ENCODE data around the gene COX7A1. TPM values are rescaled to one million over a fixed set of nuclear protein-coding genes. Genes with fewer than 3 reads are reported as not detected.
"Not testable (repeated sequence)": the region's sequence is repeated elsewhere in the genome, so short reads cannot be mapped to it uniquely, and the experiment has no call there.

COX7A1 gene
- polyA plus RNA-seq, result 10 to 100 TPM in 2 of 4 donors, 1 to 10 TPM in 2; 1.3 to 26.2 (median 9.9) TPM
- long read RNA-seq, donor 1, transcript COX7A1-201 (4 exons, 762 nt), result major isoform, 29 of 31 reads
- long read RNA-seq, donor 1, partial matches to known transcripts, result 0 of 31 reads
- long read RNA-seq, donor 1, other reads (novel, unspliced or antisense), result 0 of 31 reads
- long read RNA-seq, donor 2, partial matches to known transcripts, result 0 of 5 reads
- long read RNA-seq, donor 2, other reads (novel, unspliced or antisense), result 0 of 5 reads
- long read RNA-seq, donor 3, transcript COX7A1-201 (4 exons, 762 nt), result major isoform, 11 of 11 reads
- long read RNA-seq, donor 3, partial matches to known transcripts, result 0 of 11 reads
- long read RNA-seq, donor 3, other reads (novel, unspliced or antisense), result 0 of 11 reads
- long read RNA-seq, donor 4, partial matches to known transcripts, result 0 of 1 reads
- long read RNA-seq, donor 4, other reads (novel, unspliced or antisense), result 0 of 1 reads
- long read RNA-seq, donor 5, transcript COX7A1-201 (4 exons, 762 nt), result major isoform, 6 of 6 reads
- long read RNA-seq, donor 5, partial matches to known transcripts, result 0 of 6 reads
- long read RNA-seq, donor 5, other reads (novel, unspliced or antisense), result 0 of 6 reads
- long read RNA-seq, donor 6, transcript COX7A1-201 (4 exons, 762 nt), result major isoform, 5 of 5 reads
- long read RNA-seq, donor 6, partial matches to known transcripts, result 0 of 5 reads
- long read RNA-seq, donor 6, other reads (novel, unspliced or antisense), result 0 of 5 reads
- long read RNA-seq, donor 7, transcript COX7A1-203 (3 exons, 464 nt), result minor isoform, 5 of 696 reads
- long read RNA-seq, donor 7, transcript COX7A1-201 (4 exons, 762 nt), result major isoform, 647 of 696 reads
- long read RNA-seq, donor 7, partial matches to known transcripts, result 42 of 696 reads
- long read RNA-seq, donor 7, other reads (novel, unspliced or antisense), result 0 of 696 reads
- long read RNA-seq, donor 8, transcript COX7A1-201 (4 exons, 762 nt), result major isoform, 19 of 23 reads
- long read RNA-seq, donor 8, partial matches to known transcripts, result 0 of 23 reads
- long read RNA-seq, donor 8, other reads (novel, unspliced or antisense), result 0 of 23 reads
- long read RNA-seq, donor 9, partial matches to known transcripts, result 0 of 2 reads
- long read RNA-seq, donor 9, other reads (novel, unspliced or antisense), result 0 of 2 reads
- long read RNA-seq, donor 10, transcript COX7A1-201 (4 exons, 762 nt), result major isoform, 29 of 30 reads
- long read RNA-seq, donor 10, partial matches to known transcripts, result 0 of 30 reads
- long read RNA-seq, donor 10, other reads (novel, unspliced or antisense), result 0 of 30 reads

GRCh38 chr19:36152352-36153091 is at the start of gene COX7A1:
COX7A1 (minus strand) TSS chr19:36152447; CDS start chr19:36152407, 40 bp downstream.
- WGBS, 3 donors, result 56 to 83% (median 81%) methylated on average over 37 to 40 of the region's 40 CpGs
- H3K4me1 ChIP-seq (ENCODE audit: control insufficient read depth in 3 of 3, insufficient read depth in 2 of 3, low read depth in 1 of 3, low read length in 2 of 3), result no peaks in the 10 kb centered on the region
- H3K9me3 ChIP-seq (ENCODE audit: control insufficient read depth in 2 of 2, insufficient read depth in 1 of 2, low read depth in 1 of 2, low read length in 1 of 2), result no peaks in the 10 kb centered on the region
- H3K36me3 ChIP-seq (ENCODE audit: control insufficient read depth in 3 of 3, insufficient read depth in 2 of 3, low read depth in 1 of 3, low read length in 3 of 3), result peaks cover 8 to 59% (median 12%) of the 10 kb centered on the region in 3 donors
- H3K27me3 ChIP-seq (ENCODE audit: control insufficient read depth in 3 of 3, insufficient read depth in 3 of 3, low read length in 3 of 3), result no peaks in the 10 kb centered on the region
- H3K27ac ChIP-seq (ENCODE audit: low read depth in 1 of 3, low read length in 2 of 3), result peak within 1 kb of the TSS; percentile 68 to 78 (median 76)
- no peak for FAIRE-seq
- H3K4me3 ChIP-seq (ENCODE audit: low read depth in 1 of 3, low read length in 3 of 3), result peak within 1 kb of the TSS in 2 of 3 donors; percentile 19 to 48
- DNase-seq, result no peak

- H3K4me1 ChIP-seq (ENCODE audit: control insufficient read depth in 3 of 3, insufficient read depth in 2 of 3, low read depth in 1 of 3, low read length in 2 of 3), result no peaks in the 10 kb centered on the region
- H3K27ac ChIP-seq (ENCODE audit: low read depth in 1 of 3, low read length in 2 of 3), result no peak overlapping the region
- no peaks in the 10 kb centered on the region for H3K27me3 ChIP-seq (ENCODE audit: control insufficient read depth in 3 of 3, insufficient read depth in 3 of 3, low read length in 3 of 3)
- DNase-seq (no peak), FAIRE-seq (no peak)
- 94 to 96% (median 96%) methylated on average over 6 of the region's 6 CpGs for WGBS, 3 donors
- no peaks in the 10 kb centered on the region for H3K9me3 ChIP-seq (ENCODE audit: control insufficient read depth in 2 of 2, insufficient read depth in 1 of 2, low read depth in 1 of 2, low read length in 1 of 2)
- peaks cover 0 to 13% (median 2%) of the 10 kb centered on the region in 3 donors for H3K36me3 ChIP-seq (ENCODE audit: control insufficient read depth in 3 of 3, insufficient read depth in 2 of 3, low read depth in 1 of 3, low read length in 3 of 3)
- no peak overlapping the region for H3K4me3 ChIP-seq (ENCODE audit: low read depth in 1 of 3, low read length in 3 of 3)
These were observed 49.4 kb upstream of the COX7A1 start for GRCh38 chr19:36201684-36202083.

- Histone ChIP-seq H3K27me3 (ENCODE audit: control insufficient read depth in 3 of 3, insufficient read depth in 3 of 3, low read length in 3 of 3) (no peaks in the 10 kb centered on the region), H3K4me1 (ENCODE audit: control insufficient read depth in 3 of 3, insufficient read depth in 2 of 3, low read depth in 1 of 3, low read length in 2 of 3) (no peaks in the 10 kb centered on the region), H3K4me3 (ENCODE audit: low read depth in 1 of 3, low read length in 3 of 3) (no peak overlapping the region), H3K36me3 (ENCODE audit: control insufficient read depth in 3 of 3, insufficient read depth in 2 of 3, low read depth in 1 of 3, low read length in 3 of 3) (peaks cover 4 to 23% (median 7%) of the 10 kb centered on the region in 3 donors), H3K27ac (ENCODE audit: low read depth in 1 of 3, low read length in 2 of 3) (no peak overlapping the region), H3K9me3 (ENCODE audit: control insufficient read depth in 2 of 2, insufficient read depth in 1 of 2, low read depth in 1 of 2, low read length in 1 of 2) (no peaks in the 10 kb centered on the region)
- FAIRE-seq (no peak), DNase-seq (no peak)
- whole genome bisulfite sequencing, 3 donors, result 84 to 94% (median 92%) methylated on average over 2 of the region's 2 CpGs
These were observed 45.9 kb upstream of the COX7A1 start for GRCh38 chr19:36198119-36198518.

- H3K4me1 ChIP-seq (ENCODE audit: control insufficient read depth in 3 of 3, insufficient read depth in 2 of 3, low read depth in 1 of 3, low read length in 2 of 3), result no peaks in the 10 kb centered on the region
- H3K36me3 ChIP-seq (ENCODE audit: control insufficient read depth in 3 of 3, insufficient read depth in 2 of 3, low read depth in 1 of 3, low read length in 3 of 3), result peaks cover 2 to 17% (median 9%) of the 10 kb centered on the region in 3 donors
- H3K9me3 ChIP-seq (ENCODE audit: control insufficient read depth in 2 of 2, insufficient read depth in 1 of 2, low read depth in 1 of 2, low read length in 1 of 2), result no peaks in the 10 kb centered on the region
- DNase-seq (no peak), FAIRE-seq (no peak)
- no peak overlapping the region for H3K27ac ChIP-seq (ENCODE audit: low read depth in 1 of 3, low read length in 2 of 3)
- 88 to 95% (median 95%) methylated on average over 2 of the region's 2 CpGs for WGBS, 3 donors
- no peak overlapping the region for H3K4me3 ChIP-seq (ENCODE audit: low read depth in 1 of 3, low read length in 3 of 3)
- H3K27me3 ChIP-seq (ENCODE audit: control insufficient read depth in 3 of 3, insufficient read depth in 3 of 3, low read length in 3 of 3), result no peaks in the 10 kb centered on the region
These were observed 44.0 kb upstream of the COX7A1 start for GRCh38 chr19:36196249-36196648.

GRCh38 chr19:36186722-36187121 is 34.5 kb upstream of the COX7A1 start:
- not testable (repeated sequence) for DNase-seq; H3K4me1 ChIP-seq (ENCODE audit: control insufficient read depth in 3 of 3, insufficient read depth in 2 of 3, low read depth in 1 of 3, low read length in 2 of 3); H3K9me3 ChIP-seq (ENCODE audit: control insufficient read depth in 2 of 2, insufficient read depth in 1 of 2, low read depth in 1 of 2, low read length in 1 of 2); H3K27me3 ChIP-seq (ENCODE audit: control insufficient read depth in 3 of 3, insufficient read depth in 3 of 3, low read length in 3 of 3); H3K4me3 ChIP-seq (ENCODE audit: low read depth in 1 of 3, low read length in 3 of 3); H3K27ac ChIP-seq (ENCODE audit: low read depth in 1 of 3, low read length in 2 of 3); H3K36me3 ChIP-seq (ENCODE audit: control insufficient read depth in 3 of 3, insufficient read depth in 2 of 3, low read depth in 1 of 3, low read length in 3 of 3); FAIRE-seq
- WGBS, 3 donors, result 91 to 96% (median 96%) methylated on average over 5 of the region's 5 CpGs

- no peaks in the 10 kb centered on the region for H3K4me1 ChIP-seq (ENCODE audit: control insufficient read depth in 3 of 3, insufficient read depth in 2 of 3, low read depth in 1 of 3, low read length in 2 of 3)
- 89 to 93% (median 90%) methylated on average over 10 of the region's 10 CpGs for WGBS, 3 donors
These were observed 31.0 kb upstream of the COX7A1 start for GRCh38 chr19:36183245-36183628.

GRCh38 chr19:36182612-36183244 is 30.5 kb upstream of the COX7A1 start:
- 91 to 95% (median 93%) methylated on average over 17 of the region's 17 CpGs for WGBS, 3 donors
- H3K27me3 ChIP-seq (ENCODE audit: control insufficient read depth in 3 of 3, insufficient read depth in 3 of 3, low read length in 3 of 3), result no peaks in the 10 kb centered on the region
- FAIRE-seq, result no peak

More at GRCh38 chr19:36183245-36183628, 31.0 kb upstream of the COX7A1 start:
- H3K27me3 ChIP-seq (ENCODE audit: control insufficient read depth in 3 of 3, insufficient read depth in 3 of 3, low read length in 3 of 3), result no peaks in the 10 kb centered on the region
- no peaks in the 10 kb centered on the region for H3K9me3 ChIP-seq (ENCODE audit: control insufficient read depth in 2 of 2, insufficient read depth in 1 of 2, low read depth in 1 of 2, low read length in 1 of 2)
- no peak for DNase-seq
- H3K27ac ChIP-seq (ENCODE audit: low read depth in 1 of 3, low read length in 2 of 3), result no peak overlapping the region
- FAIRE-seq, result no peak
- peaks cover 0 to 5% (median 4%) of the 10 kb centered on the region in 3 donors for H3K36me3 ChIP-seq (ENCODE audit: control insufficient read depth in 3 of 3, insufficient read depth in 2 of 3, low read depth in 1 of 3, low read length in 3 of 3)
- H3K4me3 ChIP-seq (ENCODE audit: low read depth in 1 of 3, low read length in 3 of 3), result no peak overlapping the region

More at GRCh38 chr19:36182612-36183244, 30.5 kb upstream of the COX7A1 start:
- H3K36me3 ChIP-seq (ENCODE audit: control insufficient read depth in 3 of 3, insufficient read depth in 2 of 3, low read depth in 1 of 3, low read length in 3 of 3), result peaks cover 0 to 5% (median 4%) of the 10 kb centered on the region in 3 donors
- no peak overlapping the region for H3K4me3 ChIP-seq (ENCODE audit: low read depth in 1 of 3, low read length in 3 of 3)
- no peak overlapping the region for H3K27ac ChIP-seq (ENCODE audit: low read depth in 1 of 3, low read length in 2 of 3)
- H3K4me1 ChIP-seq (ENCODE audit: control insufficient read depth in 3 of 3, insufficient read depth in 2 of 3, low read depth in 1 of 3, low read length in 2 of 3), result no peaks in the 10 kb centered on the region
- no peak for DNase-seq
- H3K9me3 ChIP-seq (ENCODE audit: control insufficient read depth in 2 of 2, insufficient read depth in 1 of 2, low read depth in 1 of 2, low read length in 1 of 2), result no peaks in the 10 kb centered on the region
